OCI-LY1 (cell line): ENCODE results near the gene ICAM5.

ENCODE experiments used
- EZH2 ChIP-seq: fragments of 200-600 bp; sonication (generic), shearing (Covaris generic); IDR thresholded peaks from 2 replicates; pipeline ENCODE4 v1.8.0; 2017; ENCODE audit warnings: borderline replicate concordance, mixed run types, mild to moderate bottlenecking, antibody characterized with exemption, low read length, moderate library complexity, mixed read lengths
- TF ChIP-seq, protein P1 (sequence below): fragments of 200-600 bp; sonication (generic), shearing (Covaris generic); IDR thresholded peaks from 2 replicates; pipeline ENCODE4 v1.5.1; 2017; ENCODE audit warnings: mild to moderate bottlenecking, antibody characterized with exemption, low read length, moderate library complexity, mixed read lengths

DNA sequence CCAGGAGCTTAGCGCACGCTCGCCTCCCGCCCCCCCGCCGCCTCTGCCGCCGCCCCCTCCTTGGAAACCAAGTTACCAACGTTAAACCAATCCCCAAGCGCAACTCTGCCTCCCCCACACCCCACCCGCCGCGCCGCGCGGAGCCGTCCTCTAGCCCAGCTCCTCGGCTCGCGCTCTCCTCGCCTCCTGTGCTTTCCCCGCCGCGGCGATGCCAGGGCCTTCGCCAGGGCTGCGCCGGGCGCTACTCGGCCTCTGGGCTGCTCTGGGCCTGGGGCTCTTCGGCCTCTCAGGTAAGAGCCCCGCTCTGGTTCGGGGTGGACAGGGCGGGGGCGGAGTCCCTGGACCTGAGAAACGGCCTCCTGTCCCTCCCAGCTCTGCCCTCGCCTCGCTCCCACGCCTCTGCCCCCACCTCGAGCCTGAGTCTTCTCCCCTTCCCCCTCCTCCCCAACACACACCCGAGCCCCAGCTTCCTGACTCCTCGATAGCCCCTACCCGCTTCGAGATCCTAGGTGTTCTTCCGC lies at the start of gene ICAM5:
- TF ChIP-seq, protein P1, sequence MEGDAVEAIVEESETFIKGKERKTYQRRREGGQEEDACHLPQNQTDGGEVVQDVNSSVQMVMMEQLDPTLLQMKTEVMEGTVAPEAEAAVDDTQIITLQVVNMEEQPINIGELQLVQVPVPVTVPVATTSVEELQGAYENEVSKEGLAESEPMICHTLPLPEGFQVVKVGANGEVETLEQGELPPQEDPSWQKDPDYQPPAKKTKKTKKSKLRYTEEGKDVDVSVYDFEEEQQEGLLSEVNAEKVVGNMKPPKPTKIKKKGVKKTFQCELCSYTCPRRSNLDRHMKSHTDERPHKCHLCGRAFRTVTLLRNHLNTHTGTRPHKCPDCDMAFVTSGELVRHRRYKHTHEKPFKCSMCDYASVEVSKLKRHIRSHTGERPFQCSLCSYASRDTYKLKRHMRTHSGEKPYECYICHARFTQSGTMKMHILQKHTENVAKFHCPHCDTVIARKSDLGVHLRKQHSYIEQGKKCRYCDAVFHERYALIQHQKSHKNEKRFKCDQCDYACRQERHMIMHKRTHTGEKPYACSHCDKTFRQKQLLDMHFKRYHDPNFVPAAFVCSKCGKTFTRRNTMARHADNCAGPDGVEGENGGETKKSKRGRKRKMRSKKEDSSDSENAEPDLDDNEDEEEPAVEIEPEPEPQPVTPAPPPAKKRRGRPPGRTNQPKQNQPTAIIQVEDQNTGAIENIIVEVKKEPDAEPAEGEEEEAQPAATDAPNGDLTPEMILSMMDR: no peak
- TF ChIP-seq EZH2: no peak
